Stimulated activated CD4-positive, alpha-beta T cell treated with anti-CD3 and anti-CD28 coated beads, TNF-alpha, amount 100 ng/mL, for 1 hour (primary cell): ENCODE results near the gene POP4.
"Not testable (repeated sequence)": the region's sequence is repeated elsewhere in the genome, so short reads cannot be mapped to it uniquely, and the experiment has no call there.

Experiments
- DNase-seq, 3 donors: peaks; one replicate each; pipeline ENCODE4 v3.0.0-alpha.2; 2020; ENCODE audit warnings: low read depth in 3 of 3, low spot score in 1 of 3

POP4 gene

GRCh38 chr19:29610574-29611271 is 4.6 kb downstream of the POP4 start:
- DNase-seq, result peak; percentile 65 to 71 (median 69)

DNA sequence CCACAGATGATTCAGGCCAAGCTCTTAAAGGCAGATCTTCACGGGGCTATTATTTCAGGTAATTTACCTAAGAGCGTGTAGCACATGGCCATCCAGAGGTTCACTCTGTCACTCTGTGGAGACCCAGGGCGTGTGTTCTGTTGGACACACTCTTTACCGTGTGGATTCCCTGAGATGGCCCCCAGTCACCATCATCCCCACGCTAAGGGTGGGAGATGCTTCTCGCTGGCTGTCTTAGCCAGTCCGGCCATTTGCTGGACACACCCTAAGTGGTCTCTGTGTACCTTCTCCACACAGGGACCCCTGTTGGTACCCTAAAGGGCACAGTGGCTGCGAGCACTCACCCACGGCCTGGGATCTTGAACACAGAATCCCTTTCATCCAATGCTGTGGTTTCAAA is 6.0 kb downstream of the POP4 start:
- no peak for DNase-seq

- DNase-seq, result no peak
These were observed 6.9 kb downstream of the POP4 start for GRCh38 chr19:29612801-29613595.

DNA sequence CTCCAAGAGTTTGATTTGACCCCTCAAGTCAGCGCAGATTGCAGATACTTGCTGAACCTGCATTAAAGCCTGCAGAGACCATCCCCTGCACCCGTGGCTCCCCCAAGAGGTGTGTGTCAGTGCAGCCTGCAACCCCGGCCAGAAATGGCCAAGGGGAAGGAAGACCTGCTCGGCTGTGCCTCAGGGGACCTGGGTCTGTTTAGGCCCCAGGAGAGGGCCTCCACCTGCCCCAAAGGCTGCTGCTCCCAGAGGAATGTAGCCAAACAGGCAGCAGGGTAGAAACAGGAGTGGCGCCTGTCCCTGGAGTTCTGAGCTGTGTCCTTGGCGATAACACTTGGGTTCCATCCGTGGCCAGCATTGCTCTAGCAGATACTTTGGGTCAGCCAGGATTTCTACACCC is 8.0 kb downstream of the POP4 start:
- no peak for DNase-seq

- DNase-seq, result no peak
These were observed 8.7 kb downstream of the POP4 start for GRCh38 chr19:29614780-29615179.

DNA sequence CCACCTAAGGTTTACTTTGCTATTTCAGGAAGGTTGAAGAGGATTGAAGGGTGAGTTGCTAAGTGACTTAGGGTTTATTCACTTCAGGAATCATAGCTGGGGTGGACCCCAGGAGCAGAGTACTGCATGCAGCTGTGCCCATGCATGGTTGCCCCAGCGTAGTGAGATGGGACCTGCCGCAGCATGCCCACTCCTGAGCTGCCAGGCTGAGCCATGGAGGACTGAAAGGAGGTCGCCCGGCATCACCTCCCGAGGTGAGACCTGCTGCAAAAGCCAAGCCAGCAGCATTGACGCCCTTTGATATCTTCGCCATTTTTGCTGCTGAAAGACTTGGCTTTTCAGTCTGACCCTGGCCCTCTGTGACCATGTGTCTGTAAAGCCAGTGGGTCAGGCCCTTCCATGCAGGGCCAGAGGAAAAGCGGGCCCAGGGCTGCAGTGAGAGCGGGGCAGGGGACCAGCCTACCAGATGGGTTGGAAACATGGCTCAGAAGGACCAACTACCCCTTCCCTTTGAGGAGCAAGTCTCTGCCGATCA is 9.9 kb downstream of the POP4 start:
- no peak for DNase-seq

DNA sequence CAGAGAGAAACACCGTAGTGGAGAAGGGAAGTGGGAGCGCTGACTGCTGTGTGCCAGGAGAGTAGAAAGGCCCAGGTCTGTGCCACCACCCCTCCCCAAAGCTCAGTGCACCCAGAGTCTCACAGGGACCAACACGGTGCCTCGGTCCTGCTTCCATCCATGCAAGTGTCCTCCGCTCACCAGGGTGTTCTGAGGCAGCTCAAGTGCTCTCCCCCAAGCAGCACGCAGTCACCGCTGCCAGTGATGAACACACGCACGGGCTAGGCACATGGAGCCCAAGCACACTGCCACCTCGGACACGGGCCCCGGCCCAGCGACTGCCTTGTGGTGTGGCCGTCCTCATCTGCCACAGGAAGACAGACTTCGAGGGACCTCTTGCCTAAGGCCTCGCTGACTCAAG is 10.5 kb downstream of the POP4 start:
- no peak for DNase-seq

DNA sequence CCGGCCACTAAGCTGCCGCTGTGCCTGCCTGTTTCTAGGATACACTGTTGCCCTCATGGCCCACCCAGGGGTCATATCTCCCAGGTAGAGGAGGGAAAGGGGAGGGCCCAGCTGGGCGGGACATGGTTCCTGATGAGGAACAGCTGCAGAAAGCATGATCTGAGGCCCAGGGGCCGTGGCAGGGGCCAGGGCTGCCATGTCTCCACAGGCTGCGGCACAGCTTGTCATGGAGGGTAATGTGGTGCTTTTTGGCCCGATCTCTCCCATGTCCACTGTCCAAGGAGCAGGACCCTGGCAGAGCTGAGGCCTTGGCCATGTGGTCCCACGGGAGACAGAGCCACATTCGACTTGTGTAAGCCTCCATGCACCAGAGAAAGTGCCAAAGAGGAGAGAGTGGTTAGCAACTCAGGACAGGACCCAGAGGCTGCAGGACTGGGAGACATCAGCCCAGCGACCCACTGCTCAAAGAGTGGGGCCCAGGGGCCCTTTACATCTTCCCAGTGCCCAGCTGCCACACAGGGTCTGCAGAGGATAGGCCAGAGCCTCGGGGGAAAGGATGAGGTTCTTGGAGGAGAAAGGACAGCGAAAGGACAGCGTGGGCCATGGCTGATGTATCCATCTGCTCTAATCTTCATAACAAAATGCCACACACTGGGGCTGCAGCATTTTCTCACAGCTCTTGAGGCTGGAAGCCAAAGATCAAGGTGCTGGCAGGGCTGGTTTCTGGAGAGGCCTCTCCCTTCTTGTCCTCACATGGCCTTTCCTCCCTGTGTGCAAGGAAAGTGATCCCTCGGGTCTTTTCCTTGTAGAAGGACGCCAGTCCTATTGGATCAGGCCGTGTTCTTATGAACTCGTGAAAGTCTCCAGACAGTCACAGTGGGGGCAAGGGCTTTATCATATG is 11.5 kb downstream of the POP4 start:
- no peak for DNase-seq

- no peak for DNase-seq
These were observed 12.4 kb downstream of the POP4 start for GRCh38 chr19:29618434-29618833.

DNA sequence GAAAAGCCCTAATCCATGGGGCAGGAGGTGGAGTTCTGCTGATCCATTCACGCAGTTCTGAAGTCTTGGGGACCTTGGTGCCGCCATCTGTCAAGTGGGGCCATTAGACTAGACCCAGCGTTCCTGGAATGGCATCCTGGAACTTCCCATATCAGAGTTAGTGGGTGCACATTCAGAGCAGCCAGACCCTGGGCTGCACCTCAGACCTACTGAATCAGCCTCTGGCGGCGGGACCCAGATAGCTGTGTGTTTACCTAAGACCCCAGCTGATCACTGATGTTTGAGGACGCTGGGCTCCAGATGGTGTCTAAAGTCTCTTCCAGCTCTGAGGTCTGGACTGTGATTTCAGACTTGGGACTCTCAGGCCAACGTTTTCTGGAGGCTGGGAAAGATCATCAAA is 12.8 kb downstream of the POP4 start:
- no peak for DNase-seq

DNA sequence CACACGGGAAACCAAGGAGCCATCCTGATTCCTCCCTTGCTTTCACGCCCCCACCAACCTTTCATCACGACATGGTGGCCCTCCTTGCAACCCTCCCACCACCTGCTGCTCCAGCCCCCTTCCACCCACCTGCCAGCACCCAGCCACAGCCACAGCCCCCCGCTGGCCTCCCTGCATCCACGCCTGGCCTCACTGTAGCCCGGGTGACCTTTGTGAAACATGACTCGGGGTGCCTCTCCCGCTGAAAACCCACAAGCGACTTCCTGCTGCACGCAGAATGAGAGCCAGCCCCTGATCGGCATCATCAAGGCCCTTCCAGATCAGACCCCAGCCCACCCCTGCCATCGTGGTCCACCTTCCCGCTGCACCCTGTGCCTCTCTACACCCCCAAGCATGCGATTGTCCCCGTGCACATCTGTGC is 14.9 kb downstream of the POP4 start:
- no peak for DNase-seq

- no peak for DNase-seq
These were observed 16.3 kb downstream of the POP4 start for GRCh38 chr19:29622166-29623070.

- no peak for DNase-seq
These were observed 17.8 kb downstream of the POP4 start for GRCh38 chr19:29623726-29624488.

DNA sequence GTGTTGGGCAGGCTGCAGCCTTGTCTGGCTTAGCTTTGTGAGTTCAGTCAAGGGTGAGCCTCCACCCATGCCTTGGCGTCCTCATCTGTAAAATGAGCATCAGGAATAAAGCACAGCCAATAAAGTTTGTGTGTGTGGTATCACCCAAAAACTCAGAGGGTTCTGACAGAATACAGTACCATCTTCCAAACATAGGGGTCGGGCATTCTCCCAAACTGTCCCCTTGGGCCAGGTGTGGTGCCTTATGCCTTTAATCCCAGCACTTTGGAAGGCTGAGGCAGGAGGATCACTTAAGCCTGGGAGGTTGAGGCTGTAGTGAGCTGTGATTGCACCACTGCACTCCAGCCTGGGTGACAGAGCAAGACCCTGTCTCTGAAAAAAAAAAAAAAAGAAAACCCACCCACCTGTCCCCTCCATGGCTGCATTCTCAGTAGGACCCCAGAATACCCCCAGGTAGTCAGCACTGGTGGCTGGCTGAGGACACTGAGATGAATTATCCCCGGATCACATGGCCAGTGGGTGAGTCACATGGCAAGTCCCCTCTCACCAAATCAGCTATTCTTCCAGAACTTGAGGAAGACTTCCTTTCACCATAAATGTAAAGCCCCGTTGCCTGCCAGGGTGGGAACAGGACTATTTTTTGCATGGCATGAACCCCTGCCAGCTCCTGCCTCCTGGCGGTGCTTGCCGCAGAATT is 18.6 kb downstream of the POP4 start:
- no peak for DNase-seq

GRCh38 chr19:29625186-29625651 is 19.1 kb downstream of the POP4 start:
- no peak for DNase-seq

GRCh38 chr19:29626386-29626785 is 20.3 kb downstream of the POP4 start:
- DNase-seq, result no peak

DNA sequence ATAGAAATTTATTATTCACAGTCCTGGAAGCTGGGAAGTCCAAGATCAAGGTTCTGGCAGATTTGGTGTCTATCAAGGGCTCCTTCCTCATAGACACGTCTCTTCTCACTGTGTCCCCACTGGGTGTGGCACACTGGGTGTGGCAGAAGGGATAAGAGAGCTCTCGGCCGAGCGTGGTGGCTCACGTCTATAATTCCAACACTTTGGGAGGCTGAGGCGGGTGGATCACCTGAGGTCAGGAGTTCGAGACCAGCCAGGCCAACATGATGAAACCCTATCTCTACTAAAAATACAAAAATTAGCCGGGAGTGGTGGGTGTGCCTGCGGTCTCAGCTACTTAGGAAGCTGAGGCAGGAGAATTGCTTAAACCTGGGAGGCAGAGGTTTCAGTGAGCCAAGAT is 20.7 kb downstream of the POP4 start:
- not testable (repeated sequence) for DNase-seq

GRCh38 chr19:29628661-29629385 is 22.7 kb downstream of the POP4 start:
- no peak for DNase-seq
